GM18508 (cell line): ENCODE results near the gene CEP120.

Experiments used
- ATAC-seq: cut with Tn5 transposase; IDR thresholded peaks from one replicate; pipeline ENCODE4 v1.9.1; 2021; ENCODE audit warnings: moderate number of reproducible peaks; ENCODE audit not compliant: insufficient read depth, unreplicated experiment

Gene CEP120

DNA sequence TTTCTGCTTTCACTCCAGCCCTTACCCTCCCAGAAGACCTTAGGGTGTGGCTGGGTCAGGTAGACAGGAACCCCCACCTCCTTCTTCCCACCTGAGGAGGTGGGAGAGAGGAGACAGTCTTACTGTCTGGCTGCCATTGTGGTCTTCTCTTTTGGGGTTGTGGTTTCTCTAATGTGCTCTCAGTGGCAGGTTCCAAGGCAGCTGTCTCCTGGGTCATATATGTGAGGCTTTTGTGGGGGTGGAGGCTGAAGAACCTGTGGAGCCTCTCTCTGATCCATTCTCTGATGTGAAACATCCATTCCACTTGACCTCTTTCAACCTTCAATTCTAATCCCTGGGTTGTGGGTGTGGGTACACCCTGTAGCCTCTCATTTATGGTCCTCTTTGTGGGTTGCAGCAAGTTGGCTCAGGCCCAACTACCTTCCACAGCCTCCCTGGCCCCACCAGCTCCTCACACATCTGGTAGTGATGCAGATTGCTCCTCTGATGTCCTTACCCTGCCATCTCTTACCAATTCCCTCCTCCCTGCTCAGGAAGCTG is 118.4 kb downstream of the CEP120 start:
- ATAC-seq = no peak

DNA sequence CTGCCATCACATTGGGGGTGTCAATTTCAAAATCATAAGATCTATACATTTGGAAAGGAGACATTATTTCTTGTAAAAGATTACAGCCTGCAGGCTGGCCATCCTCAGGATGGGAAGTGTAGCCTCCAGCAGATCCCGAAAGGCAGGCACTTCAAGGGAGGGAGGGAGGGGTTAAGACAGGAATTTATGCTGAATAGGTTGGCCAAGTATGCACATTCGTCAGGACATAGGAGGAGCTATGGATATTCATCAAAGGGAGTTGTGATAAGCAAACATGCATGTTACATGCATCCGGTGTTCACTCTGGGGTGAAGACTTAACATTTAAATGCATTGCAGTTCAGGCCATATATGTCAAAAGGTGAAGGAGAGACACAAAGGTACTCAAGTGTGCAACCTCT is 119.4 kb downstream of the CEP120 start:
- no peak for ATAC-seq

DNA sequence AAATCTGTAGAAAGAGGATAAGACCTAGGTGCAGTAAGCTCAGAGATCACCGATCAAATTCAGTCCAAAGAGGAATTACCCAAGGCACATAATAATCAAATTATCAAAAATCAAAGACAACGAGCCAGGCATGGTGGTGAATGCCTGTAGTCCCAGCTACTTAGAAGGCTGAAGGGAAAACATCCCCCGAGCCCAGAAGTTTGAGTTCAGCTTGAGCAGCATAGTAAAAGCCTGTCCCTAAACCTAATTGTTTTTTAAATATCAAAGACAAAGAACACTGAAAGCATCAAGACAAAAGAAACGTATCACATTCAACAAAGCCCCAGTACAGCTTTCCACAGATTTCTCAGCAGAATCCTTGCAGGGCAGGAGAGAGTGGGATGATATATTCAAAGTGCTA is 122.9 kb downstream of the CEP120 start:
- ATAC-seq = no peak

DNA sequence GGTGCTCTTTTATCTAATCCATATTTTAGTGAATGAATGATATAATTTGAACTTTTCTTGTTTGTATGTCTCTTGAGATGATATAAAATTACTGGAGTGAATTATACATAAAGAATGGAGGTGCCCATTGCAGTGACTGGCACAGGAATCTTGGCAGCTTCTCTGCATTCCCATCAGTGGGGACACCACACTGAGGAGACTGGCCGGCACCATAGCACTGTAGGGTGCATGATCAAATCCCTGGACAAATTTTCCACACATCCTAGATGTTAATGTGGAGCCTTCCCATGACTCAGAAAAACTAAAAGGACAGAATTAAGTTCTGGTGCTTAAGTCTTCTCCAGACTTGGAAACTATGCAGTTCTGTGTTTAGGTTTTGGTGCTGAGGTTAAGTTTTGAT is 124.1 kb downstream of the CEP120 start:
- ATAC-seq = no peak

DNA sequence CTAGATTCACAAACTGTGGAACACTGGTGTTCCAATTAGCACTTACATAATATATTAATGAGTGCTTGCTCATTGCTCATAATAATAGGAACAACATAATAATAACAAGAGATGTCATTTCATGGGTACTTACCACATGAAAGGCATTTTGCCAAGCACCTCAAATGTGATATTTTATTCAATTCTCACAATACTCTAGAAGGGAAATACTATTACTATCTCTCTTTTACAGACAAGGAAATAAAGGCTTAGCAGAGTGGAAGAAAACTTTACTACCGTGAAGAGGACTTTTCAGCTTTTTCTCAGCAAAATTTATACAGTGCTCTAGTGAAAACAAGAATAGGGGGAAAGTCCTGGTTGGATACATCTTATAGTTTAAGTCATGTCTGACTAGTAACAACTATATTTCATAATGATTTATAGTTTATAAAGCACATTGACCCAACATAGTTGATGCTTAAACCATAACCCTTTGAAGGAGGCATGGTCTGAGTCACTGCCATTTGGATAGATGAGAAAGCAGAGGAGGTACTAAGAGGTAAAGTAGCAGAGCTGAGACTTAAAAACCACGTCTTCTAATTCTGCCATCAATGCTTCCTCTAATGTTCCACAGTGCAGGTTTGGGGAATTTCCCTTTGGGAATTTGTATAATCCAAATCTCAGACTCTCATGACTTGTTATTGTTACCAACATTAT is 124.7 kb downstream of the CEP120 start:
- no peak for ATAC-seq

DNA sequence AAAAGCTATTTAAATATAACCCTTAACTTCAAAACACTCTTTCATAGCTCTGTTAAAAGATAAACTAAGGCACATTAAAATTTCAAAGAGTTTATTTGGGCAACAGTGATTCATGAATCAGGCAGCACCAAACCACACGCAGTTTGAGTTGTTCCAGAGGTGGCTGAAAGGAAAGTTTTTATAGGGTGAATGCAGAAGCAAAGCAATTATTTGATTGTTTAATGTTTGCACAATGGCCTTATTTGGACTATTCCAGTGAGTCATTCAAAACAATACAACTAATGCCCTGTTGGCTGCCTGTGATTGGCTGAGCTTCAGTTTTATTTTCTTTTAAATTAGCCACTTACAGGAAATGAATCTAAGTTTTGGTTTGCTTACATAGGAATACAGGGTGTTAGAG is 125.3 kb downstream of the CEP120 start:
- no peak for ATAC-seq

DNA sequence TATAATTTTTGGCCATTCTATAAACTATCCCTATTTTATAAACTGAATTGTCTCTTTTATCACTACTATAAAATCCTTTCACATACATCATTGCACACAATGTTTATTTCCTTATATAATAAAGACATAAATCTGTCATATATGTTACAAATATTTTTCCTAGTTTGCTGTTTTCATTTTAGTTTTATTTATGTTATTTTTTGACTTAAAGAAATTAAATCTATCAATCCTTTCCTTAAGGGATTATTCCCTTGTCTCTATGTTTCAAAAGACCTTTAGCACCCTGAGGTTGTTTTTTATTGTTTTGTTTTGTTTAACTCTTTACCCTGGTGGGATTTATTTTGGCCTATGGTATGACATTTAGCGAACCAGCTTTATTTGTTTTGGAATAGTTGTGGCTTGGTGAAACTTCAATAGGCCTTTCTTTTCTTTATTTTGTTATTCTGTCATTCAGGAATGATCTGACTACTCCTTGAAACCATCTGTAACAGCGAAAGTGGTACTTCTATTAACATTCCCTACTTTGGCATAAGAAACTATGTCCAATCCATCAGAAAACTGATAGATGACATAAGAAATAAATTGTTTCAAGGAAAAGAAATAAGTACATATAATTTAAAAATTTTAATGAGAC is 125.9 kb downstream of the CEP120 start:
- no peak for ATAC-seq
